Measurements from ENCODE around the gene CDKN1A.

Gene CDKN1A

DNA sequence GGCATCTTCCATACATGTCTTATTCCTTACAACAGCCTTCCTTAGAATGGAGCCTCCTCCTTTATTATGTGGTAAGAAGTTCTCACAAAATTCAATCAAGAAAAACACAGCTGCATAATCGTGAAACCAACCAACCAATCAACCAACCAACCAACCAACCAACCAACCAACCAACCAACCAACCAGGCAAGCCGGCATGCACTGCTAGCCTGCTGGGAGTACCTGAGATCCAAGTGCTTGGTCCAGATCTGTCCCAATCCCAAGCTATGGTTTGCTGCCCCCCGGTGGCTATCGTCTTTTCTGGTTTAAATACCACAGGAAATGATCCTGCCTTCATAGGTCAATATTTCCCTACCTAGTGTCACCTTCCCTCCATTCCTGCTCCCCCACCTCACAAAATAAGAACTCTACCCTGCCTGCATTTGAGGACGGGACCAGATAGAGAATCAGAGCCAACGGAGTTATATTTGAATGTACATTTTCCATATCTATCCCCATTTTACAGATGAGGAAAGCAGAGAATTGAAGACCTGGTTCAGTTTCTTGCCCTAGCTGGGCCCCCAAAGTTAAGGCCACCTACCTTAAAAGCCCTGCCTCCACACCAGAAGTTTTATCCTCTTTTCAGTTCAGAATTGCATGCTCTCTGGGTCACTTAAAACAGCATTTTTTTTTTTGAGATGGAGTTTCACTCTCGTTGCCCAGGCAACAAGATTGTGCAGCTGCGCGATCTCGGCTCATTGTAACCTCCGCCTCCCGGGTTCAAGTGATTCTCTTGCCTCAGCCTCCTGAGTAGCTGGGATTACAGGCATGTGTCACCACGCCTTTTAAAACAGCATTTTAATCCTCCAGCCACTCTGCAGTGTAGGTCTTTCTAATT lies 46.2 kb downstream of the CDKN1A start:
- POLR2A ChIA-PET: interaction anchor here (0.6 to 2.0 kb wide), 4 partner anchors 46 to 508 kb away, joined by 3 to 8 read pairs (median 5); partner anchors contain the start of gene CDKN1A
- 0 out of 2 replicates have a peak, but pooled peaks have one; percentile 38 for TF ChIP-seq ZFP37 (tag by site-specific recombination; IDR thresholded peaks at IDR 0.05)
- TF ChIP-seq ZBTB17 (tag by site-specific recombination; IDR thresholded peaks at IDR 0.05): peak; percentile 41; the same call in 1 of the 2 replicates
- TF ChIP-seq IKZF3 (tag by site-specific recombination; IDR thresholded peaks at IDR 0.05): 0 out of 2 replicates have a peak, but pooled peaks have one; percentile 35
- TF ChIP-seq ZNF366 (tag by site-specific recombination; conservative IDR thresholded peaks at IDR 0.05): peak; percentile 83
- TF ChIP-seq ZNF654 (tag by site-specific recombination; IDR thresholded peaks at IDR 0.05; ENCODE audit: low read depth): peak; percentile 86
- no peak for TF ChIP-seq MZF1 (tag by site-specific recombination; IDR thresholded peaks at IDR 0.05; ENCODE audit: borderline replicate concordance)
- peak; percentile 56; the same call in 1 of the 2 replicates for TF ChIP-seq ZNF660 (tag by site-specific recombination; IDR thresholded peaks at IDR 0.05)
- no peak for TF ChIP-seq ZNF10 (tag by site-specific recombination; IDR thresholded peaks at IDR 0.05)
- peak; percentile 69; the same call in 1 of the 2 replicates for TF ChIP-seq ZSCAN16 (tag by site-specific recombination; IDR thresholded peaks at IDR 0.05)
- no peak for TF ChIP-seq SP2 (tag by site-specific recombination; IDR thresholded peaks at IDR 0.05)
- TF ChIP-seq, protein P1, sequence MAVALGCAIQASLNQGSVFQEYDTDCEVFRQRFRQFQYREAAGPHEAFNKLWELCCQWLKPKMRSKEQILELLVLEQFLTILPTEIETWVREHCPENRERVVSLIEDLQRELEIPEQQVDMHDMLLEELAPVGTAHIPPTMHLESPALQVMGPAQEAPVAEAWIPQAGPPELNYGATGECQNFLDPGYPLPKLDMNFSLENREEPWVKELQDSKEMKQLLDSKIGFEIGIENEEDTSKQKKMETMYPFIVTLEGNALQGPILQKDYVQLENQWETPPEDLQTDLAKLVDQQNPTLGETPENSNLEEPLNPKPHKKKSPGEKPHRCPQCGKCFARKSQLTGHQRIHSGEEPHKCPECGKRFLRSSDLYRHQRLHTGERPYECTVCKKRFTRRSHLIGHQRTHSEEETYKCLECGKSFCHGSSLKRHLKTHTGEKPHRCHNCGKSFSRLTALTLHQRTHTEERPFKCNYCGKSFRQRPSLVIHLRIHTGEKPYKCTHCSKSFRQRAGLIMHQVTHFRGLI (tag by site-specific recombination; IDR thresholded peaks at IDR 0.05): peak; percentile 79; the same call in 1 of the 2 replicates
- TF ChIP-seq, protein P2, sequence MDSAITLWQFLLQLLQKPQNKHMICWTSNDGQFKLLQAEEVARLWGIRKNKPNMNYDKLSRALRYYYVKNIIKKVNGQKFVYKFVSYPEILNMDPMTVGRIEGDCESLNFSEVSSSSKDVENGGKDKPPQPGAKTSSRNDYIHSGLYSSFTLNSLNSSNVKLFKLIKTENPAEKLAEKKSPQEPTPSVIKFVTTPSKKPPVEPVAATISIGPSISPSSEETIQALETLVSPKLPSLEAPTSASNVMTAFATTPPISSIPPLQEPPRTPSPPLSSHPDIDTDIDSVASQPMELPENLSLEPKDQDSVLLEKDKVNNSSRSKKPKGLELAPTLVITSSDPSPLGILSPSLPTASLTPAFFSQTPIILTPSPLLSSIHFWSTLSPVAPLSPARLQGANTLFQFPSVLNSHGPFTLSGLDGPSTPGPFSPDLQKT (IDR thresholded peaks at IDR 0.05; ENCODE audit: borderline replicate concordance, low read depth, low read length): no peak
- TF ChIP-seq, protein P3, sequence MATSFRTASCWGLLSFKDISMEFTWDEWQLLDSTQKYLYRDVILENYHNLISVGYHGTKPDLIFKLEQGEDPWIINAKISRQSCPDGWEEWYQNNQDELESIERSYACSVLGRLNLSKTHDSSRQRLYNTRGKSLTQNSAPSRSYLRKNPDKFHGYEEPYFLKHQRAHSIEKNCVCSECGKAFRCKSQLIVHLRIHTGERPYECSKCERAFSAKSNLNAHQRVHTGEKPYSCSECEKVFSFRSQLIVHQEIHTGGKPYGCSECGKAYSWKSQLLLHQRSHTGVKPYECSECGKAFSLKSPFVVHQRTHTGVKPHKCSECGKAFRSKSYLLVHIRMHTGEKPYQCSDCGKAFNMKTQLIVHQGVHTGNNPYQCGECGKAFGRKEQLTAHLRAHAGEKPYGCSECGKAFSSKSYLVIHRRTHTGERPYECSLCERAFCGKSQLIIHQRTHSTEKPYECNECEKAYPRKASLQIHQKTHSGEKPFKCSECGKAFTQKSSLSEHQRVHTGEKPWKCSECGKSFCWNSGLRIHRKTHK (tag by site-specific recombination; IDR thresholded peaks at IDR 0.05): no peak
- 0 out of 2 replicates have a peak, but pooled peaks have one; percentile 25 for TF ChIP-seq ZEB2 (tag by site-specific recombination; IDR thresholded peaks at IDR 0.05)
- peak; percentile 61; the same call in 1 of the 2 replicates for TF ChIP-seq ZNF394 (tag by site-specific recombination; IDR thresholded peaks at IDR 0.05; ENCODE audit: borderline replicate concordance)
- TF ChIP-seq ZIC2 (tag by site-specific recombination; IDR thresholded peaks at IDR 0.05): peak; percentile 26
- no peak for TF ChIP-seq GLIS2 (tag by site-specific recombination; IDR thresholded peaks at IDR 0.05)
- TF ChIP-seq, protein P4, sequence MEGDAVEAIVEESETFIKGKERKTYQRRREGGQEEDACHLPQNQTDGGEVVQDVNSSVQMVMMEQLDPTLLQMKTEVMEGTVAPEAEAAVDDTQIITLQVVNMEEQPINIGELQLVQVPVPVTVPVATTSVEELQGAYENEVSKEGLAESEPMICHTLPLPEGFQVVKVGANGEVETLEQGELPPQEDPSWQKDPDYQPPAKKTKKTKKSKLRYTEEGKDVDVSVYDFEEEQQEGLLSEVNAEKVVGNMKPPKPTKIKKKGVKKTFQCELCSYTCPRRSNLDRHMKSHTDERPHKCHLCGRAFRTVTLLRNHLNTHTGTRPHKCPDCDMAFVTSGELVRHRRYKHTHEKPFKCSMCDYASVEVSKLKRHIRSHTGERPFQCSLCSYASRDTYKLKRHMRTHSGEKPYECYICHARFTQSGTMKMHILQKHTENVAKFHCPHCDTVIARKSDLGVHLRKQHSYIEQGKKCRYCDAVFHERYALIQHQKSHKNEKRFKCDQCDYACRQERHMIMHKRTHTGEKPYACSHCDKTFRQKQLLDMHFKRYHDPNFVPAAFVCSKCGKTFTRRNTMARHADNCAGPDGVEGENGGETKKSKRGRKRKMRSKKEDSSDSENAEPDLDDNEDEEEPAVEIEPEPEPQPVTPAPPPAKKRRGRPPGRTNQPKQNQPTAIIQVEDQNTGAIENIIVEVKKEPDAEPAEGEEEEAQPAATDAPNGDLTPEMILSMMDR (tag by site-specific recombination; IDR thresholded peaks at IDR 0.05): peak; percentile 77

More for the DNA sequence above, 46.2 kb downstream of the CDKN1A start:
- Histone ChIP-seq H3K27ac (ENCODE audit: extremely low read depth, low read depth, low read length) (no peak overlapping the region), H3K36me3 (ENCODE audit: control insufficient read depth in 2 of 2, insufficient read depth in 1 of 2, low read length in 2 of 2) (no peaks in the 10 kb centered on the region), H3K4me3 (ENCODE audit: low read depth, low read length) (no peak overlapping the region), H3K4me1 (ENCODE audit: control insufficient read depth, insufficient read depth, low read length) (no peaks in the 10 kb centered on the region), H3K9me3 (ENCODE audit: control insufficient read depth, insufficient read depth, low read depth, low read length) (no peaks in the 10 kb centered on the region)
- CTCF ChIA-PET: interaction anchor here (0.6 to 5.4 kb wide), 34 partner anchors 8 to 702 kb away, joined by 3 to 50 read pairs (median 4); no protein-coding TSS in a partner anchor
